GM21737 (cell line): ENCODE measurements around the gene TMEM167A.
A peak's percentile ranks its signal among the peaks of the same experiment; 100 is the strongest.
"Not testable (repeated sequence)": the region's sequence is repeated elsewhere in the genome, so short reads cannot be mapped to it uniquely, and the experiment has no call there.

Source experiments
- ATAC-seq: cut with Tn5 transposase; IDR thresholded peaks from one replicate; pipeline ENCODE4 v1.9.1; 2021; ENCODE audit warnings: mild to moderate bottlenecking, moderate library complexity; ENCODE audit not compliant: unreplicated experiment

TMEM167A gene

GRCh38 chr5:83092619-83093018, 15.4 kb upstream of the TMEM167A start:
- no peak for ATAC-seq

GRCh38 chr5:83090169-83090568, 13.0 kb upstream of the TMEM167A start:
- no peak for ATAC-seq

GRCh38 chr5:83085106-83085505, 7.9 kb upstream of the TMEM167A start:
- ATAC-seq = no peak

- ATAC-seq = no peak
Observed at GRCh38 chr5:83084336-83084735, 7.1 kb upstream of the TMEM167A start.

- no peak for ATAC-seq
Observed at GRCh38 chr5:83082750-83083149, 5.6 kb upstream of the TMEM167A start.

- ATAC-seq = peak; percentile 9
Observed at GRCh38 chr5:83077662-83078261, 568 bp upstream of the TMEM167A start.

GRCh38 chr5:83072966-83073365, 4.2 kb downstream of the TMEM167A start:
- ATAC-seq = no peak

- ATAC-seq = no peak
Observed at GRCh38 chr5:83071286-83072051, 5.7 kb downstream of the TMEM167A start.

- ATAC-seq = no peak
Observed at GRCh38 chr5:83069096-83069799, 7.9 kb downstream of the TMEM167A start.

GRCh38 chr5:83067377-83067776, 9.8 kb downstream of the TMEM167A start:
- not testable (repeated sequence) for ATAC-seq

GRCh38 chr5:83066548-83067110, 10.6 kb downstream of the TMEM167A start:
- no peak for ATAC-seq

- no peak for ATAC-seq
Observed at GRCh38 chr5:83059341-83059740, 17.9 kb downstream of the TMEM167A start.

GRCh38 chr5:83058726-83059125, 18.5 kb downstream of the TMEM167A start:
- no peak for ATAC-seq

- ATAC-seq = no peak
Observed at GRCh38 chr5:83055166-83055565, 22.0 kb downstream of the TMEM167A start.

- no peak for ATAC-seq
Observed at GRCh38 chr5:83050723-83051340, 26.4 kb downstream of the TMEM167A start.

- ATAC-seq = no peak
Observed at GRCh38 chr5:83049370-83049885, 27.8 kb downstream of the TMEM167A start.

- no peak for ATAC-seq
Observed at GRCh38 chr5:83048811-83049210, 28.4 kb downstream of the TMEM167A start.

- no peak for ATAC-seq
Observed at GRCh38 chr5:83048277-83048676, 28.9 kb downstream of the TMEM167A start.

GRCh38 chr5:83044926-83045325, 32.3 kb downstream of the TMEM167A start:
- ATAC-seq = no peak

GRCh38 chr5:83042507-83042906, 34.7 kb downstream of the TMEM167A start:
- ATAC-seq = no peak

- ATAC-seq = no peak
Observed at GRCh38 chr5:83038924-83039323, 38.3 kb downstream of the TMEM167A start.
